Renal cortex interstitium (tissue), 15 donors: ENCODE results near the gene INSIG1. TPM values are rescaled to one million over a fixed set of nuclear protein-coding genes. Genes with fewer than 3 reads are reported as not detected.

ENCODE experiments used
- DNase-seq, 11 donors: peaks; one replicate each; pipeline ENCODE4 v3.0.0-alpha.2; 2013; ENCODE audit warnings: low read depth in 9 of 11, low spot score in 4 of 11; ENCODE audit errors: extremely low read depth in 1 of 11
- long read RNA-seq, 16 experiments: transcript quantifications; one replicate each; lab custom pipeline, GENCODE V29; 2026
- polyA plus RNA-seq, 3 donors: library from polyadenylated mRNA; unstranded; fragments of 120-200 nt; gene quantifications; one replicate each; pipeline ENCODE4 v1.2.1, GENCODE V29; 2013; ENCODE audit not compliant: insufficient read length in 3 of 3

INSIG1 gene
- 10 to 100 TPM; 25.9 to 37.1 (median 36.4) TPM for polyA plus RNA-seq
- long read RNA-seq, donor 1, transcript INSIG1-201 (6 exons, 3,010 nt): major isoform, 5 of 6 reads
- long read RNA-seq, donor 1, partial matches to known transcripts: 0 of 6 reads
- long read RNA-seq, donor 1, other reads (novel, unspliced or antisense): 0 of 6 reads
- long read RNA-seq, donor 2, transcript INSIG1-201 (6 exons, 3,010 nt): major isoform, 13 of 14 reads
- long read RNA-seq, donor 2, partial matches to known transcripts: 0 of 14 reads
- long read RNA-seq, donor 2, other reads (novel, unspliced or antisense): 0 of 14 reads
- long read RNA-seq, donor 3, transcript INSIG1-201 (6 exons, 3,010 nt): major isoform, 11 of 11 reads
- long read RNA-seq, donor 3, partial matches to known transcripts: 0 of 11 reads
- long read RNA-seq, donor 3, other reads (novel, unspliced or antisense): 0 of 11 reads
- long read RNA-seq, donor 4, partial matches to known transcripts: 0 of 3 reads
- long read RNA-seq, donor 4, other reads (novel, unspliced or antisense): 0 of 3 reads
- long read RNA-seq, donor 5: 0 reads
- long read RNA-seq, donor 6, transcript INSIG1-201 (6 exons, 3,010 nt): major isoform, 9 of 32 reads
- long read RNA-seq, donor 6, partial matches to known transcripts: 23 of 32 reads
- long read RNA-seq, donor 6, other reads (novel, unspliced or antisense): 0 of 32 reads
- long read RNA-seq, donor 7, transcript INSIG1-201 (6 exons, 3,010 nt): major isoform, 5 of 6 reads
- long read RNA-seq, donor 7, partial matches to known transcripts: 0 of 6 reads
- long read RNA-seq, donor 7, other reads (novel, unspliced or antisense): 0 of 6 reads
- long read RNA-seq, donor 8: 0 reads
- long read RNA-seq, donor 9, transcript INSIG1-201 (6 exons, 3,010 nt): major isoform, 10 of 33 reads
- long read RNA-seq, donor 9, partial matches to known transcripts: 23 of 33 reads
- long read RNA-seq, donor 9, other reads (novel, unspliced or antisense): 0 of 33 reads
- long read RNA-seq, donor 10, transcript INSIG1-201 (6 exons, 3,010 nt): major isoform, 9 of 25 reads
- long read RNA-seq, donor 10, partial matches to known transcripts: 16 of 25 reads
- long read RNA-seq, donor 10, other reads (novel, unspliced or antisense): 0 of 25 reads
- long read RNA-seq, donor 11, transcript INSIG1-201 (6 exons, 3,010 nt): major isoform, 9 of 9 reads
- long read RNA-seq, donor 11, partial matches to known transcripts: 0 of 9 reads
- long read RNA-seq, donor 11, other reads (novel, unspliced or antisense): 0 of 9 reads
- long read RNA-seq, donor 12, transcript INSIG1-201 (6 exons, 3,010 nt): major isoform, 5 of 5 reads
- long read RNA-seq, donor 12, partial matches to known transcripts: 0 of 5 reads
- long read RNA-seq, donor 12, other reads (novel, unspliced or antisense): 0 of 5 reads
- long read RNA-seq, donor 13: 0 reads
- long read RNA-seq, donor 14, transcript INSIG1-201 (6 exons, 3,010 nt): major isoform, 9 of 9 reads
- long read RNA-seq, donor 14, partial matches to known transcripts: 0 of 9 reads
- long read RNA-seq, donor 14, other reads (novel, unspliced or antisense): 0 of 9 reads
- long read RNA-seq, donor 15, partial matches to known transcripts: 0 of 2 reads
- long read RNA-seq, donor 15, other reads (novel, unspliced or antisense): 0 of 2 reads
- long read RNA-seq, donor 16, transcript INSIG1-201 (6 exons, 3,010 nt): major isoform, 19 of 24 reads
- long read RNA-seq, donor 16, partial matches to known transcripts: 5 of 24 reads
- long read RNA-seq, donor 16, other reads (novel, unspliced or antisense): 0 of 24 reads

- peak; percentile 74 to 92 (median 88) for DNase-seq
Observed at GRCh38 chr7:155297517-155298287, at the start of gene INSIG1. TSS of gene INSIG1 (plus strand) at chr7:155297878. CDS start at chr7:155298286, 408 bp downstream.

GRCh38 chr7:155248366-155248756 lies 49.3 kb upstream of the INSIG1 start:
- DNase-seq: no peak

GRCh38 chr7:155251831-155252230 lies 45.8 kb upstream of the INSIG1 start:
- no peak for DNase-seq

GRCh38 chr7:155252444-155252887 lies 45.2 kb upstream of the INSIG1 start:
- no peak for DNase-seq

GRCh38 chr7:155252892-155253501 lies 44.7 kb upstream of the INSIG1 start:
- no peak for DNase-seq

- DNase-seq: no peak
Observed at GRCh38 chr7:155254018-155254417, 43.7 kb upstream of the INSIG1 start.

GRCh38 chr7:155255071-155255470 lies 42.6 kb upstream of the INSIG1 start:
- no peak for DNase-seq

- DNase-seq: no peak
Observed at GRCh38 chr7:155255621-155256020, 42.1 kb upstream of the INSIG1 start.

GRCh38 chr7:155256081-155256760 lies 41.5 kb upstream of the INSIG1 start:
- no peak for DNase-seq

GRCh38 chr7:155256761-155257481 lies 40.8 kb upstream of the INSIG1 start:
- no peak for DNase-seq

GRCh38 chr7:155257482-155258225 lies 40.0 kb upstream of the INSIG1 start:
- DNase-seq: peak in 1 of 11 donors; percentile 23

- DNase-seq: no peak
Observed at GRCh38 chr7:155258226-155258560, 39.5 kb upstream of the INSIG1 start.

GRCh38 chr7:155259866-155260497 lies 37.7 kb upstream of the INSIG1 start:
- no peak for DNase-seq

- DNase-seq: no peak
Observed at GRCh38 chr7:155260498-155260872, 37.2 kb upstream of the INSIG1 start.
